Measurements from ENCODE around the gene KRT84.

DNA sequence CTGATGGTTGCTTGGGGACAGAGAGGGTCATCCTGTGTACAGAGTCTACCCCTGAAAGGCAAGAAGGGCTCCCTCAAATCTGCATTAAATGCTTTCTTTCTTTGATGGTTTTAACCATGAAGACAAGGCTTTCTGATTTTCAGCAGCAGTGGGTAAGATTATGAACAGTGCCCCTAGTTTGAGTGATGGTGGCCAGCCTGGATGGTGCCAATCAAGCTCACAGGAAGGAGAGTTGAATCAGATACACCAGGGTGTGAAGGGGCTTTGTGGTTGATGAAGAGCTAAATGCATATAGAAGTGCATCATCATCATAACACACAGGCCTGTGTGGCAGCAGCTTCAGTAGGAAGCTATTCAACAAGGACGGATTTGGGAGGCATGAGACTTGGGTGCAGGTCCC, 23.9 kb downstream of the KRT84 start:
- TF ChIP-seq, protein P1, sequence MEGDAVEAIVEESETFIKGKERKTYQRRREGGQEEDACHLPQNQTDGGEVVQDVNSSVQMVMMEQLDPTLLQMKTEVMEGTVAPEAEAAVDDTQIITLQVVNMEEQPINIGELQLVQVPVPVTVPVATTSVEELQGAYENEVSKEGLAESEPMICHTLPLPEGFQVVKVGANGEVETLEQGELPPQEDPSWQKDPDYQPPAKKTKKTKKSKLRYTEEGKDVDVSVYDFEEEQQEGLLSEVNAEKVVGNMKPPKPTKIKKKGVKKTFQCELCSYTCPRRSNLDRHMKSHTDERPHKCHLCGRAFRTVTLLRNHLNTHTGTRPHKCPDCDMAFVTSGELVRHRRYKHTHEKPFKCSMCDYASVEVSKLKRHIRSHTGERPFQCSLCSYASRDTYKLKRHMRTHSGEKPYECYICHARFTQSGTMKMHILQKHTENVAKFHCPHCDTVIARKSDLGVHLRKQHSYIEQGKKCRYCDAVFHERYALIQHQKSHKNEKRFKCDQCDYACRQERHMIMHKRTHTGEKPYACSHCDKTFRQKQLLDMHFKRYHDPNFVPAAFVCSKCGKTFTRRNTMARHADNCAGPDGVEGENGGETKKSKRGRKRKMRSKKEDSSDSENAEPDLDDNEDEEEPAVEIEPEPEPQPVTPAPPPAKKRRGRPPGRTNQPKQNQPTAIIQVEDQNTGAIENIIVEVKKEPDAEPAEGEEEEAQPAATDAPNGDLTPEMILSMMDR (IDR thresholded peaks at IDR 0.05) = no peak
- no peak for TF ChIP-seq POLR2A (IDR thresholded peaks at IDR 0.05)
